SU-DHL-6 (cell line): ENCODE data around the gene NXPH1.

ENCODE experiments used
- H2AFZ ChIP-seq: fragments of 200-600 bp; sonication (generic); 2 replicates; pipeline ENCODE4 v1.6.1; 2014; ENCODE audit warnings: low read depth, mild to moderate bottlenecking, moderate library complexity, mixed read lengths, antibody characterized with exemption, low read length; ENCODE audit not compliant: severe bottlenecking
- H3F3A ChIP-seq: fragments of 200-600 bp; shearing (Covaris generic); 2 replicates; pipeline ENCODE4 v1.6.0; 2016; ENCODE audit warnings: antibody characterized with exemption, mild to moderate bottlenecking; ENCODE audit not compliant: insufficient read depth
- H3K27ac ChIP-seq: fragments of 200-600 bp; sonication (generic); 2 replicates; pipeline ENCODE4 v1.5.1; 2016; ENCODE audit warnings: low read depth, mild to moderate bottlenecking, low read length, moderate library complexity, mixed read lengths
- H3K27me3 ChIP-seq: fragments of 200-600 bp; sonication (generic), shearing (Covaris generic); 2 replicates; pipeline ENCODE4 v1.6.0; 2014; ENCODE audit warnings: mild to moderate bottlenecking, low read length
- H3K36me3 ChIP-seq: fragments of 200-600 bp; sonication (generic); 2 replicates; pipeline ENCODE4 v1.6.1; 2014; ENCODE audit warnings: mild to moderate bottlenecking, low read length, mixed read lengths
- H3K4me2 ChIP-seq: fragments of 300-600, 200-600 bp; shearing (Covaris generic), sonication (generic); 2 replicates; pipeline ENCODE4 v1.6.0; 2014; ENCODE audit warnings: low read length, low read depth, mild to moderate bottlenecking; ENCODE audit not compliant: poor library complexity, severe bottlenecking
- H3K4me3 ChIP-seq: fragments of 200-600 bp; sonication (generic); 2 replicates; pipeline ENCODE4 v1.5.1; 2014; ENCODE audit warnings: antibody characterized with exemption, low read length, mild to moderate bottlenecking, mixed read lengths; ENCODE audit not compliant: insufficient read depth, poor library complexity, severe bottlenecking
- H3K79me2 ChIP-seq: fragments of 200-600 bp; sonication (generic); 2 replicates; pipeline ENCODE4 v1.6.1; 2014; ENCODE audit warnings: mild to moderate bottlenecking, low read length, moderate library complexity; ENCODE audit not compliant: insufficient read depth
- H3K9ac ChIP-seq: fragments of 200-600 bp; sonication (generic); 2 replicates; pipeline ENCODE4 v1.7.0; 2014; ENCODE audit warnings: mild to moderate bottlenecking, low read length
- H3K9me2 ChIP-seq: fragments of 200-600 bp; sonication (generic); replicated peaks from 2 replicates; pipeline ENCODE4 v1.6.1; 2014; ENCODE audit warnings: low read length; ENCODE audit not compliant: insufficient read depth
- H3K9me3 ChIP-seq: fragments of 200-600 bp; sonication (generic); 2 replicates; pipeline ENCODE4 v1.6.1; 2014; ENCODE audit warnings: low read length, mixed read lengths; ENCODE audit not compliant: insufficient read depth
- H4K20me1 ChIP-seq: fragments of 200-600 bp; sonication (generic); 2 replicates; pipeline ENCODE4 v1.6.1; 2014; ENCODE audit warnings: low read depth, mild to moderate bottlenecking, antibody characterized with exemption, low read length, moderate library complexity, mixed read lengths
- CTCF ChIP-seq: fragments of 200-600 bp; sonication (generic); IDR thresholded peaks from one replicate; pipeline ENCODE4 v1.5.1; 2017; ENCODE audit warnings: antibody characterized with exemption, mild to moderate bottlenecking, low read length, moderate library complexity; ENCODE audit not compliant: insufficient read depth, poor library complexity, severe bottlenecking
- EZH2phosphoT487 ChIP-seq: fragments of 200-600 bp; sonication (generic), shearing (Covaris generic); conservative IDR thresholded peaks from 2 replicates; pipeline ENCODE4 v1.6.1; 2018; ENCODE audit warnings: mild to moderate bottlenecking, antibody characterized with exemption, low read length, moderate library complexity, mixed read lengths

Gene NXPH1

GRCh38 chr7:8480527-8480926, 47.1 kb downstream of the NXPH1 start:
- no peaks in the 10 kb centered on the region for H4K20me1 ChIP-seq
- no peaks in the 10 kb centered on the region for H3F3A ChIP-seq
- no peaks in the 10 kb centered on the region for H3K9me2 ChIP-seq
- no peaks in the 10 kb centered on the region for H3K36me3 ChIP-seq
- H3K4me2 ChIP-seq, result no peak overlapping the region
- no peaks in the 10 kb centered on the region for H3K9me3 ChIP-seq
- H3K9ac ChIP-seq, result no peak overlapping the region
- H2AFZ ChIP-seq, result no peak overlapping the region
- no peaks in the 10 kb centered on the region for H3K79me2 ChIP-seq
- no peaks in the 10 kb centered on the region for H3K27me3 ChIP-seq
- no peak for TF ChIP-seq EZH2phosphoT487
- H3K4me3 ChIP-seq, result no peak overlapping the region
- H3K27ac ChIP-seq, result no peak overlapping the region

GRCh38 chr7:8481096-8481495, 47.7 kb downstream of the NXPH1 start:
- H4K20me1 ChIP-seq, result no peaks in the 10 kb centered on the region
- no peak overlapping the region for H3K9ac ChIP-seq
- no peaks in the 10 kb centered on the region for H3K36me3 ChIP-seq
- H3K4me3 ChIP-seq, result no peak overlapping the region
- H3K9me3 ChIP-seq, result no peaks in the 10 kb centered on the region
- TF ChIP-seq EZH2phosphoT487 (no peak), CTCF (no peak)
- no peak overlapping the region for H3K4me2 ChIP-seq
- no peak overlapping the region for H2AFZ ChIP-seq
- no peaks in the 10 kb centered on the region for H3K9me2 ChIP-seq
- no peaks in the 10 kb centered on the region for H3F3A ChIP-seq
- H3K27me3 ChIP-seq, result no peaks in the 10 kb centered on the region
- H3K79me2 ChIP-seq, result no peaks in the 10 kb centered on the region
- no peak overlapping the region for H3K27ac ChIP-seq

GRCh38 chr7:8481752-8482446, 48.5 kb downstream of the NXPH1 start:
- Histone ChIP-seq H3K9me3 (no peaks in the 10 kb centered on the region), H3K4me2 (no peak overlapping the region), H3K27me3 (no peaks in the 10 kb centered on the region), H3K27ac (no peak overlapping the region), H4K20me1 (no peaks in the 10 kb centered on the region), H3K9ac (no peak overlapping the region), H3K4me3 (no peak overlapping the region), H3K9me2 (no peaks in the 10 kb centered on the region), H2AFZ (no peak overlapping the region), H3K36me3 (no peaks in the 10 kb centered on the region), H3F3A (no peaks in the 10 kb centered on the region), H3K79me2 (no peaks in the 10 kb centered on the region)
- no peak for TF ChIP-seq CTCF
- TF ChIP-seq EZH2phosphoT487, result no peak

- TF ChIP-seq EZH2phosphoT487 (no peak), CTCF (no peak)
- Histone ChIP-seq H3K4me2 (no peak overlapping the region), H3K9ac (no peak overlapping the region), H3K27me3 (no peaks in the 10 kb centered on the region), H2AFZ (no peak overlapping the region), H3K36me3 (no peaks in the 10 kb centered on the region), H3K9me2 (no peaks in the 10 kb centered on the region), H3K79me2 (no peaks in the 10 kb centered on the region), H3F3A (no peaks in the 10 kb centered on the region), H3K9me3 (no peaks in the 10 kb centered on the region), H3K4me3 (no peak overlapping the region), H3K27ac (no peak overlapping the region), H4K20me1 (no peaks in the 10 kb centered on the region)
Observed at GRCh38 chr7:8490391-8491045, 57.1 kb downstream of the NXPH1 start.
